ENCODE measurements around the gene FBXW9.
A peak's percentile ranks its signal among the peaks of the same experiment; 100 is the strongest.
"Not testable (repeated sequence)": the region's sequence is repeated elsewhere in the genome, so short reads cannot be mapped to it uniquely, and the experiment has no call there.

Gene FBXW9

GRCh38 chr19:12725612-12726011 is 29.2 kb upstream of the FBXW9 start:
- not testable (repeated sequence) for H3K4me3 ChIP-seq (ENCODE audit: low read depth, low read length); H3K4me1 ChIP-seq (ENCODE audit: control insufficient read depth, insufficient read depth, low read length, unreplicated experiment); H3K27ac ChIP-seq (ENCODE audit: low read depth, low read length); H3K36me3 ChIP-seq (ENCODE audit: insufficient read depth, low read length); H3K27me3 ChIP-seq (ENCODE audit: insufficient read depth, low read length); H2AFZ ChIP-seq (ENCODE audit: low read length, unreplicated experiment)
- H3K79me2 ChIP-seq (ENCODE audit: control insufficient read depth, insufficient read depth, low read length, unreplicated experiment) = peaks cover 27% of the 10 kb centered on the region

GRCh38 chr19:12723641-12724426 is 27.4 kb upstream of the FBXW9 start, which contains the start of gene TNPO2:
TSS of gene TNPO2 (minus strand) at chr19:12723932. CDS start at chr19:12720977, 2,955 bp downstream.
- peaks cover 39% of the 10 kb centered on the region for H3K79me2 ChIP-seq (ENCODE audit: control insufficient read depth, insufficient read depth, low read length, unreplicated experiment)
- H2AFZ ChIP-seq (ENCODE audit: low read length, unreplicated experiment) = peak within 1 kb of the TSS; percentile 80
- peak within 1 kb of the TSS; percentile 98 for H3K4me3 ChIP-seq (ENCODE audit: low read depth, low read length)
- peaks cover 7% of the 10 kb centered on the region for H3K4me1 ChIP-seq (ENCODE audit: control insufficient read depth, insufficient read depth, low read length, unreplicated experiment)
- no peaks in the 10 kb centered on the region for H3K36me3 ChIP-seq (ENCODE audit: insufficient read depth, low read length)
- H3K27me3 ChIP-seq (ENCODE audit: insufficient read depth, low read length) = no peaks in the 10 kb centered on the region
- H3K27ac ChIP-seq (ENCODE audit: low read depth, low read length) = peak within 1 kb of the TSS; percentile 69

GRCh38 chr19:12723381-12723640 is 26.9 kb upstream of the FBXW9 start:
- Histone ChIP-seq H3K79me2 (ENCODE audit: control insufficient read depth, insufficient read depth, low read length, unreplicated experiment) (peaks cover 44% of the 10 kb centered on the region), H3K27me3 (ENCODE audit: insufficient read depth, low read length) (no peaks in the 10 kb centered on the region), H3K4me1 (ENCODE audit: control insufficient read depth, insufficient read depth, low read length, unreplicated experiment) (peaks cover 13% of the 10 kb centered on the region), H3K4me3 (ENCODE audit: low read depth, low read length) (peak overlapping the region; percentile 98), H2AFZ (ENCODE audit: low read length, unreplicated experiment) (peak overlapping the region; percentile 80), H3K27ac (ENCODE audit: low read depth, low read length) (peak overlapping the region; percentile 69), H3K36me3 (ENCODE audit: insufficient read depth, low read length) (no peaks in the 10 kb centered on the region)

- Histone ChIP-seq H3K27me3 (ENCODE audit: insufficient read depth, low read length) (no peaks in the 10 kb centered on the region), H3K4me3 (ENCODE audit: low read depth, low read length) (peak overlapping the region; percentile 98), H3K79me2 (ENCODE audit: control insufficient read depth, insufficient read depth, low read length, unreplicated experiment) (peaks cover 48% of the 10 kb centered on the region), H3K36me3 (ENCODE audit: insufficient read depth, low read length) (no peaks in the 10 kb centered on the region), H3K27ac (ENCODE audit: low read depth, low read length) (peak overlapping the region; percentile 90), H3K4me1 (ENCODE audit: control insufficient read depth, insufficient read depth, low read length, unreplicated experiment) (peaks cover 14% of the 10 kb centered on the region), H2AFZ (ENCODE audit: low read length, unreplicated experiment) (peak overlapping the region; percentile 61)
Observed at GRCh38 chr19:12722566-12723380, 26.3 kb upstream of the FBXW9 start.

DNA sequence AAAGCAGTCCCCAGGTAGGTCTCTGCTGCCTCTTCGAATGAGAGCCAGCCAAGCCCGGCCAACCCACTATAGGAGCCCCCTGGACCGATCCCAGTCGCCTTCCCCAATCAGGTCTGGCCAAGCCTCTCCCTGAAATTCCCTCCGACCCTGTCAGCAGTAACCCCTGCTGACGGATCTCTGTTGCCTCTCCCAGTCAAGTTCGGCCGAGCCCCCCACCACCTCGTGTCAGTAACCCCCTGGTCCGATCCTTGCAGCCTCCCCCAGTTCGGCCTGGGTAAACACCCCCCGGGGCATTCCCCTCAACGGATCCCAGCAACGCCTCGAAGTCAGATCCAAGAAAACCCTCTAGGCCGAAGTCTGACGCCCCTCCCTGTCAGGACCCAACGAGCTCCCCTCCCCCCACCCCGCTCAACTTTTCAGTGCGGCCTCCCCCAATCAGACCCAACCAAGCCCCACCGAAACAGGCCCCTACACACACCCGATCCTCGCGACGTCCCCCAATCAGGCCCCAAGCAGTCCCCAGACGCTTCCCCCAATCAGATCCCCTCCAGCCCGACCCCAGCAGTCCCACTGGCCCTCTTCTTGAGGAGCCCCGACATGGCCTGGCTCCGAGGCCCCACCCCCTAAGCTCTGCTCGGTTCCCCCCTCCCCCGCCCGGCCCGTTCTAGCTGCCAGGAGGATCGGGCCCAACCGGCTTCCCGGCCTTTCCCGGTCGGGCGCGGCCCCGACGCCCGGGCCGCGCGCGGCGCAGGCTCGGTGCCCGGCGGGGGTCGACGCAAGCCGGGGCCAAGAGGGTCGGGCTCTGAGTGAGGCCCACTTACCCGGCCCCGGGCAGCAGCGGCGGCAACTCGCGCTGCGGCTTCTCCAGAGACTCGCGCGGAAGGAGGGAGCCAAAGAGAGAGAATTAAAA is 25.5 kb upstream of the FBXW9 start:
- Histone ChIP-seq H2AFZ (ENCODE audit: low read length, unreplicated experiment) (peak overlapping the region; percentile 6), H3K79me2 (ENCODE audit: control insufficient read depth, insufficient read depth, low read length, unreplicated experiment) (peaks cover 53% of the 10 kb centered on the region), H3K27me3 (ENCODE audit: insufficient read depth, low read length) (no peaks in the 10 kb centered on the region), H3K36me3 (ENCODE audit: insufficient read depth, low read length) (no peaks in the 10 kb centered on the region), H3K4me1 (ENCODE audit: control insufficient read depth, insufficient read depth, low read length, unreplicated experiment) (peaks cover 14% of the 10 kb centered on the region), H3K4me3 (ENCODE audit: low read depth, low read length) (peak overlapping the region; percentile 98), H3K27ac (ENCODE audit: low read depth, low read length) (peak overlapping the region; percentile 90)

GRCh38 chr19:12720851-12721655 is 24.6 kb upstream of the FBXW9 start:
- H3K4me3 ChIP-seq (ENCODE audit: low read depth, low read length) = peak overlapping the region; percentile 98
- no peak overlapping the region for H2AFZ ChIP-seq (ENCODE audit: low read length, unreplicated experiment)
- peaks cover 14% of the 10 kb centered on the region for H3K4me1 ChIP-seq (ENCODE audit: control insufficient read depth, insufficient read depth, low read length, unreplicated experiment)
- H3K27me3 ChIP-seq (ENCODE audit: insufficient read depth, low read length) = no peaks in the 10 kb centered on the region
- H3K36me3 ChIP-seq (ENCODE audit: insufficient read depth, low read length) = no peaks in the 10 kb centered on the region
- H3K79me2 ChIP-seq (ENCODE audit: control insufficient read depth, insufficient read depth, low read length, unreplicated experiment) = peaks cover 59% of the 10 kb centered on the region
- peak overlapping the region; percentile 90 for H3K27ac ChIP-seq (ENCODE audit: low read depth, low read length)

DNA sequence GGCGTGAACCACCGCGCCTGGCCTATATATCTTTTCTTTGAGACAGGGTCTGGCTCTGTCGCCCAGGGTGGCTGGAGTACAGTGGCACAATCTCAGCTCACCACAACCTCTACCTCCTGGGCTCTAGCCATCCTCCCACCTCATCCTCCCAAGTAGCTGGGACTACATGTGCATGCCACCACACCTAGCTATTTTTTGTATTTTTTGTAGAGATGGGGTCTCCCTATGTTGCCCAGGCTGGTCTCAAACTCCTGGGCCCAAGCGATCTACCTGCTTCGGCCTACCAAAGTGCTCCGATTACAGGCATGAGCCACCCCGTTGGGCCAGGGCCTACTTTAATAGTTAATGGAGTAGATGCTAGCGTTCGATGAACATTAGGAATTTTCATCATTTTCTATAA is 23.9 kb upstream of the FBXW9 start:
- no peaks in the 10 kb centered on the region for H3K36me3 ChIP-seq (ENCODE audit: insufficient read depth, low read length)
- H2AFZ ChIP-seq (ENCODE audit: low read length, unreplicated experiment) = no peak overlapping the region
- 0 out of 2 replicates have a peak overlapping the region, but pooled peaks have one; percentile 90 for H3K27ac ChIP-seq (ENCODE audit: low read depth, low read length)
- no peaks in the 10 kb centered on the region for H3K27me3 ChIP-seq (ENCODE audit: insufficient read depth, low read length)
- peak overlapping the region; percentile 98 for H3K4me3 ChIP-seq (ENCODE audit: low read depth, low read length)
- peaks cover 66% of the 10 kb centered on the region for H3K79me2 ChIP-seq (ENCODE audit: control insufficient read depth, insufficient read depth, low read length, unreplicated experiment)
- H3K4me1 ChIP-seq (ENCODE audit: control insufficient read depth, insufficient read depth, low read length, unreplicated experiment) = peaks cover 14% of the 10 kb centered on the region

GRCh38 chr19:12715929-12716328 is 19.5 kb upstream of the FBXW9 start:
- H2AFZ ChIP-seq (ENCODE audit: low read length, unreplicated experiment) = no peak overlapping the region
- H3K79me2 ChIP-seq (ENCODE audit: control insufficient read depth, insufficient read depth, low read length, unreplicated experiment) = peaks cover 54% of the 10 kb centered on the region

GRCh38 chr19:12715102-12715501 is 18.7 kb upstream of the FBXW9 start:
- Histone ChIP-seq H3K79me2 (ENCODE audit: control insufficient read depth, insufficient read depth, low read length, unreplicated experiment) (peaks cover 45% of the 10 kb centered on the region), H3K36me3 (ENCODE audit: insufficient read depth, low read length) (no peaks in the 10 kb centered on the region), H3K4me1 (ENCODE audit: control insufficient read depth, insufficient read depth, low read length, unreplicated experiment) (peaks cover 14% of the 10 kb centered on the region), H3K27ac (ENCODE audit: low read depth, low read length) (no peak overlapping the region), H3K27me3 (ENCODE audit: insufficient read depth, low read length) (no peaks in the 10 kb centered on the region), H3K4me3 (ENCODE audit: low read depth, low read length) (no peak overlapping the region), H2AFZ (ENCODE audit: low read length, unreplicated experiment) (no peak overlapping the region)

More at GRCh38 chr19:12715929-12716328, 19.5 kb upstream of the FBXW9 start:
- no peaks in the 10 kb centered on the region for H3K27me3 ChIP-seq (ENCODE audit: insufficient read depth, low read length)
- H3K27ac ChIP-seq (ENCODE audit: low read depth, low read length) = no peak overlapping the region
- H3K4me3 ChIP-seq (ENCODE audit: low read depth, low read length) = no peak overlapping the region
- no peaks in the 10 kb centered on the region for H3K36me3 ChIP-seq (ENCODE audit: insufficient read depth, low read length)
- peaks cover 14% of the 10 kb centered on the region for H3K4me1 ChIP-seq (ENCODE audit: control insufficient read depth, insufficient read depth, low read length, unreplicated experiment)

- not testable (repeated sequence) for H3K36me3 ChIP-seq (ENCODE audit: insufficient read depth, low read length); H3K4me1 ChIP-seq (ENCODE audit: control insufficient read depth, insufficient read depth, low read length, unreplicated experiment); H3K4me3 ChIP-seq (ENCODE audit: low read depth, low read length); H3K27me3 ChIP-seq (ENCODE audit: insufficient read depth, low read length); H2AFZ ChIP-seq (ENCODE audit: low read length, unreplicated experiment); H3K27ac ChIP-seq (ENCODE audit: low read depth, low read length)
- peaks cover 29% of the 10 kb centered on the region for H3K79me2 ChIP-seq (ENCODE audit: control insufficient read depth, insufficient read depth, low read length, unreplicated experiment)
Observed at GRCh38 chr19:12713304-12713703, 16.9 kb upstream of the FBXW9 start.

All from ACC112 (cell line).